Measurements from ENCODE around the gene HAO1. TPM values are rescaled to one million over a fixed set of nuclear protein-coding genes. Genes with fewer than 3 reads are reported as not detected.

HAO1 gene
- total RNA-seq, 1 donor from 2014 or later = not detected

DNA sequence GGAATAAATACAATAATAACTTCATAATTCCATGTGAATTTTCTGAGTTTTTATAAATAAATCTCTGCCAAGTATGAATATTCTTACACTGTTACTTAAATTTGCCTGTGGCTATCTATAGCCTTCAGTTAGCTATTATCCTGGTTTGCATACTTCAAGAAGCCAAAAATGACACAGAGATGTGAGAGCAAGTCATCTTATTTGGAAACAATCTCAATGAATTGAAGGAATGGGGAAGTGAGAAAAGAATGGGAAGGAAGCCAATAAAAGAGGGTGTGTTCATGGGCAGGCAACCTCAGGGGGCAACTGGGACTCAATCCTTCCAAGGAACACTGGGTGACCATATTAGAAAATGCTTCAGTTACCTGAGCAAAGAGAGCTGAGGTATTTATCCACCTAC, 9.9 kb downstream of the HAO1 start:
- no peaks in the 10 kb centered on the region for H3K36me3 ChIP-seq (ENCODE audit: control insufficient read depth, insufficient read depth, low read length)
- no peak for DNase-seq (ENCODE audit: low read depth)
- no peak for FAIRE-seq
- TF ChIP-seq, protein P1, sequence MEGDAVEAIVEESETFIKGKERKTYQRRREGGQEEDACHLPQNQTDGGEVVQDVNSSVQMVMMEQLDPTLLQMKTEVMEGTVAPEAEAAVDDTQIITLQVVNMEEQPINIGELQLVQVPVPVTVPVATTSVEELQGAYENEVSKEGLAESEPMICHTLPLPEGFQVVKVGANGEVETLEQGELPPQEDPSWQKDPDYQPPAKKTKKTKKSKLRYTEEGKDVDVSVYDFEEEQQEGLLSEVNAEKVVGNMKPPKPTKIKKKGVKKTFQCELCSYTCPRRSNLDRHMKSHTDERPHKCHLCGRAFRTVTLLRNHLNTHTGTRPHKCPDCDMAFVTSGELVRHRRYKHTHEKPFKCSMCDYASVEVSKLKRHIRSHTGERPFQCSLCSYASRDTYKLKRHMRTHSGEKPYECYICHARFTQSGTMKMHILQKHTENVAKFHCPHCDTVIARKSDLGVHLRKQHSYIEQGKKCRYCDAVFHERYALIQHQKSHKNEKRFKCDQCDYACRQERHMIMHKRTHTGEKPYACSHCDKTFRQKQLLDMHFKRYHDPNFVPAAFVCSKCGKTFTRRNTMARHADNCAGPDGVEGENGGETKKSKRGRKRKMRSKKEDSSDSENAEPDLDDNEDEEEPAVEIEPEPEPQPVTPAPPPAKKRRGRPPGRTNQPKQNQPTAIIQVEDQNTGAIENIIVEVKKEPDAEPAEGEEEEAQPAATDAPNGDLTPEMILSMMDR (IDR thresholded peaks at IDR 0.05; ENCODE audit: insufficient read depth, low read length, severe bottlenecking) = no peak
- no peaks in the 10 kb centered on the region for H3K27me3 ChIP-seq (ENCODE audit: control insufficient read depth, insufficient read depth, low read length)
- H3K4me3 ChIP-seq (ENCODE audit: low read depth, low read length) = no peak overlapping the region

DNA sequence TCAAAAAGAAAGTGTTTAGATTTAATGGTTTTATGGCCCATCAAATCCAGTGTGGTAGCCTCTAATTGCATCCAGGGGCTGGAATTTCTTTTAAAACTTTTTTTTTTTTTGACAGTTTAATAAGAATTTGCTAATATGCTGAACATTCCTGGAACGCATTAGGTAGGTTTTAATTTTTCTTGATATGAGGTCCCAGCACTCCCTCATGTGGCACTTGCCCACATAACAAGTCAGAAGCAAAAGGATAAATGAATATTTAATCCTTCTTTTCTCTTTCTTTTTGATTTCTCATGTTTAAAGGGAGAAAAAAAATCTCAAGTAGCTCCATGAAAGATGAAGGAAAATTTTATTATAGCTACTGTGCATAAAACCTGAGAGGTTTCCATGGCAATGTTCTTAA, 13.5 kb downstream of the HAO1 start:
- TF ChIP-seq, protein P1 (IDR thresholded peaks at IDR 0.05; ENCODE audit: insufficient read depth, low read length, severe bottlenecking) = peak; percentile 44
- Histone ChIP-seq H3K4me3 (ENCODE audit: low read depth, low read length) (no peak overlapping the region), H3K36me3 (ENCODE audit: control insufficient read depth, insufficient read depth, low read length) (no peaks in the 10 kb centered on the region), H3K27me3 (ENCODE audit: control insufficient read depth, insufficient read depth, low read length) (no peaks in the 10 kb centered on the region)
- peak; percentile 36 for DNase-seq (ENCODE audit: low read depth)
- no peak for FAIRE-seq

DNA sequence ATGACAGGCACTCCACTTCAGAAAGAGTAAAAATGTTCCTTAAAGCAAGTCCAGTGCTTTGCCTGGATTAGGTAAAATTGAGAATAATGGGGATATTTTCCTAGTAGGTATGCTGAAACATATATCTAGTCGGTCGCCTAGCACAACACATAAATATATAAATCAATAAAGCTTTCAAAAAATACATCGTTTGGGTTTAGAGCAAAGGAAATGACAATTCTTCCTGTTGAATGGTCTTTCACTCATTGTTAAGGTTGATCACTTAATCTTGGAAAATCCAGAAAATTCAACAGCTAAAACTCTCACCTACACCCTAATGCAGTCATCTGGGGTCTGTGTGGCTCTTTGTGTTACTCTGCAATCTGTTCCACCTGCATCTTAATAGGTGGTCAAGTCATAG, 13.9 kb downstream of the HAO1 start:
- DNase-seq (ENCODE audit: low read depth) (no peak), FAIRE-seq (no peak)
- Histone ChIP-seq H3K4me3 (ENCODE audit: low read depth, low read length) (no peak overlapping the region), H3K27me3 (ENCODE audit: control insufficient read depth, insufficient read depth, low read length) (no peaks in the 10 kb centered on the region), H3K36me3 (ENCODE audit: control insufficient read depth, insufficient read depth, low read length) (no peaks in the 10 kb centered on the region)
- TF ChIP-seq, protein P1 (IDR thresholded peaks at IDR 0.05; ENCODE audit: insufficient read depth, low read length, severe bottlenecking) = no peak

DNA sequence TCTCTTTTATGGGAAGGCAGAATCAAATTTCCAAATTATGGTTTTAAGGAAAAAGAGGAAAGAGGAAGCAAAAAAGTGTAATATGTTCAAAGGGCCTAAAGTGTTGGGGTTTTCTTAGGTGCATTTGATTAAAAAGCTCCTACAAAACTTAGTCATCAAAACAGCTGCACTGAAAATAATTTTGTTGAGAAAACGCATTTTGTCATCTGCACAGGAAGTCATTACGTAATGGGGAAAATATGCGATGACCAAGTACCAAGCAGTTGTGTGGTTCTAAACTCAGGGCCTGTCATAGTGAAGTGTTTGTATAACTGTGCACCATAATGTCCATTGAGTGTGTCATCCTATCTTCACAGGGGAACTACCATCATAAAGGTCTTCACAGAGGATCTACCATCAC, 15.6 kb downstream of the HAO1 start:
- no peak for FAIRE-seq
- H3K27me3 ChIP-seq (ENCODE audit: control insufficient read depth, insufficient read depth, low read length) = no peaks in the 10 kb centered on the region
- TF ChIP-seq, protein P1 (IDR thresholded peaks at IDR 0.05; ENCODE audit: insufficient read depth, low read length, severe bottlenecking) = no peak
- no peak overlapping the region for H3K4me3 ChIP-seq (ENCODE audit: low read depth, low read length)
- DNase-seq (ENCODE audit: low read depth) = peak; percentile 89
- H3K36me3 ChIP-seq (ENCODE audit: control insufficient read depth, insufficient read depth, low read length) = no peaks in the 10 kb centered on the region

DNA sequence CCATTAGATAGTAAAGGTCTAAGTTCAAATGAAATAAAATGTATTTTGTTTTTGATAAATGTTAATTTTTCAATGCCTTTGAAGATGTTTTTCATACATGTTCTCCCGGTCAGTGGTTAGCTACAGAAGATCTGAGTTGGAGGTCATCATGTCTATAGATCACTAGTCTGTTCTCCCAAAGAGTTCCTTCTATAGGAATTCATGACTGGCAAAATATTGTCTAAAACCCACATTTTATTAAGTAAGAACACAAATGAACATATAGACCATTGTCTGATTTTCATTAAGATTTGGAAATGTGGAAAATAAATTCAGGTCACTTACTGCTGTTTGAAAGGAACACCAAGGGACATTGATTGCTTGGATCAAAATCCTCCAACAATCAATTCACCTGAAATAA, 23.6 kb downstream of the HAO1 start:
- no peak for DNase-seq (ENCODE audit: low read depth)
- FAIRE-seq = no peak

DNA sequence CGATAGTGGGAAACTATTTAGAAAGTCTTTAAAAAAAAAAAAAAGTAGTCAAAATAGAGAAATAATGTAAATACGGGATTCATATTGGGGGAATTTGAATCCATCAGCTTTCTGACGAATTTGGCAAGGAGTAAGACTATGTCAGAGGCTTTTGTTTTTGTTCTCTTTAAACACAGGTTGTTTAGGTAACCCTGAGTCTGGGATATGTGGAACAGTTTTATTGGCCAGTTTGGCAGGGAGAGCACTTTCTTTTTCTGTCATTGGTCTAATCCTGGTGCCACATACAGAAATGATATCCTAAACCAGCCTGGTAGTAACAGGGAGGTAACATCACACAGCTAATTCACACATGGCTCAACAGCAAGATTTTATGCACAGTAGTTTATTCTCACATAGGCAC, 27.7 kb downstream of the HAO1 start:
- TF ChIP-seq, protein P1 (IDR thresholded peaks at IDR 0.05; ENCODE audit: insufficient read depth, low read length, severe bottlenecking) = no peak
- Histone ChIP-seq H3K36me3 (ENCODE audit: control insufficient read depth, insufficient read depth, low read length) (no peaks in the 10 kb centered on the region), H3K4me3 (ENCODE audit: low read depth, low read length) (no peak overlapping the region), H3K27me3 (ENCODE audit: control insufficient read depth, insufficient read depth, low read length) (no peaks in the 10 kb centered on the region)
- DNase-seq (ENCODE audit: low read depth) (no peak), FAIRE-seq (no peak)

More for the DNA sequence above, 23.6 kb downstream of the HAO1 start:
- TF ChIP-seq, protein P1 (IDR thresholded peaks at IDR 0.05; ENCODE audit: insufficient read depth, low read length, severe bottlenecking) = no peak
- H3K4me3 ChIP-seq (ENCODE audit: low read depth, low read length) = no peak overlapping the region
- H3K36me3 ChIP-seq (ENCODE audit: control insufficient read depth, insufficient read depth, low read length) = no peaks in the 10 kb centered on the region
- no peaks in the 10 kb centered on the region for H3K27me3 ChIP-seq (ENCODE audit: control insufficient read depth, insufficient read depth, low read length)
